Transverse colon (tissue), 4 donors: ENCODE results near the gene SPOCK3.

Source experiments
- POLR2A ChIP-seq: fragments of 450-650 bp; IDR thresholded peaks from one replicate; pipeline ENCODE4 v1.6.1; 2016; ENCODE audit warnings: antibody characterized with exemption, mild to moderate bottlenecking, moderate library complexity
- POLR2AphosphoS5 ChIP-seq, 3 donors: sonication (generic); formaldehyde crosslinking; IDR thresholded peaks; one replicate each; pipeline ENCODE4 v1.6.1; 2016; ENCODE audit warnings: antibody characterized with exemption in 3 of 3
- TF ChIP-seq, protein P1 (sequence below), 5 experiments: fragments of 200-600 bp in 3 of 5; fragments of 450-650 bp in 2 of 5; sonication (generic) in 3 of 5; IDR thresholded peaks; 1 replicate in 2 of 5; 2 replicates in 3 of 5; pipeline ENCODE4 v1.5.1; 2016 to 2017; ENCODE audit warnings: antibody characterized with exemption in 5 of 5, inconsistent platforms in 3 of 5, mild to moderate bottlenecking in 2 of 5, moderate library complexity in 1 of 5

DNA sequence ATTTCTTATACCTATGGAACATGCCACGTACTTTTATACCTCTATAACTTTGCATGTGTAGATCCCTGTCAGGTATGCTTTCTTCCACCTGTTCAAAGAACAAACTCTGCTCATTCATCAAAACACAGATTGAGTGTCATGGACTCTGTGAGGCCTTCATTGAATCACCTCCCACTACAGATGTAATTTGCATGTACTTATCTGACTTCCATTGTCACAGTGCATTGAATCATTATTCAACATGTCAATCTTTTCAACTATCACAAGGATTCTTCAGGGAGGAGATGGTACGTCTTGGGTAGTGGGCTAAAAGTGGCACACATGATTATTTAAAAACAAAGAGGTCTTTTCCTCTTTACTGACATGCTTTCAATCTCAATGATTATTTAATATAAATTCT is 24.1 kb downstream of the SPOCK3 start:
- TF ChIP-seq, protein P1, sequence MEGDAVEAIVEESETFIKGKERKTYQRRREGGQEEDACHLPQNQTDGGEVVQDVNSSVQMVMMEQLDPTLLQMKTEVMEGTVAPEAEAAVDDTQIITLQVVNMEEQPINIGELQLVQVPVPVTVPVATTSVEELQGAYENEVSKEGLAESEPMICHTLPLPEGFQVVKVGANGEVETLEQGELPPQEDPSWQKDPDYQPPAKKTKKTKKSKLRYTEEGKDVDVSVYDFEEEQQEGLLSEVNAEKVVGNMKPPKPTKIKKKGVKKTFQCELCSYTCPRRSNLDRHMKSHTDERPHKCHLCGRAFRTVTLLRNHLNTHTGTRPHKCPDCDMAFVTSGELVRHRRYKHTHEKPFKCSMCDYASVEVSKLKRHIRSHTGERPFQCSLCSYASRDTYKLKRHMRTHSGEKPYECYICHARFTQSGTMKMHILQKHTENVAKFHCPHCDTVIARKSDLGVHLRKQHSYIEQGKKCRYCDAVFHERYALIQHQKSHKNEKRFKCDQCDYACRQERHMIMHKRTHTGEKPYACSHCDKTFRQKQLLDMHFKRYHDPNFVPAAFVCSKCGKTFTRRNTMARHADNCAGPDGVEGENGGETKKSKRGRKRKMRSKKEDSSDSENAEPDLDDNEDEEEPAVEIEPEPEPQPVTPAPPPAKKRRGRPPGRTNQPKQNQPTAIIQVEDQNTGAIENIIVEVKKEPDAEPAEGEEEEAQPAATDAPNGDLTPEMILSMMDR (IDR thresholded peaks at IDR 0.05), result no peak
- TF ChIP-seq POLR2A, result no peak
- no peak for TF ChIP-seq POLR2AphosphoS5 (IDR thresholded peaks at IDR 0.05)
